Gastroesophageal sphincter (tissue), 3 donors: ENCODE results near the gene CAPN6.

ENCODE experiments used
- CTCF ChIP-seq, 4 experiments: fragments of 200-600 bp in 2 of 4; fragments of 450-650 bp in 2 of 4; sonication (generic) in 1 of 4; IDR thresholded peaks; one replicate each; pipeline ENCODE4 v1.5.1; 2017 to 2019; ENCODE audit warnings: antibody characterized with exemption in 4 of 4, mild to moderate bottlenecking in 2 of 4, moderate library complexity in 2 of 4
- EP300 ChIP-seq: sonication (generic); formaldehyde crosslinking; IDR thresholded peaks from one replicate; pipeline ENCODE4 v1.6.1; 2017; ENCODE audit warnings: antibody characterized with exemption, mild to moderate bottlenecking
- POLR2A ChIP-seq, 2 donors: fragments of 450-650 bp; IDR thresholded peaks; one replicate each; pipeline ENCODE4 v1.6.1; 2017; ENCODE audit warnings: antibody characterized with exemption in 2 of 2, mild to moderate bottlenecking in 2 of 2, moderate library complexity in 1 of 2
- POLR2AphosphoS5 ChIP-seq: sonication (generic); formaldehyde crosslinking; IDR thresholded peaks from one replicate; pipeline ENCODE4 v1.6.1; 2017; ENCODE audit warnings: antibody characterized with exemption

- TF ChIP-seq CTCF (IDR thresholded peaks at IDR 0.05) (no peak), POLR2A (IDR thresholded peaks at IDR 0.05) (no peak), EP300 (no peak), POLR2AphosphoS5 (no peak)
Measured at GRCh38 chrX:111283446-111283845, 13.2 kb upstream of the CAPN6 start.
